CD4-positive, alpha-beta T cell treated with Interleukin-6 at 100 ng/mL for 8 hours (primary cell): ENCODE results near the gene HAUS5.
"Not testable (repeated sequence)": the region's sequence is repeated elsewhere in the genome, so short reads cannot be mapped to it uniquely, and the experiment has no call there.

ENCODE experiments used
- DNase-seq: peaks from one replicate; pipeline ENCODE4 v3.0.0-alpha.2; 2020; ENCODE audit warnings: mixed read lengths, low spot score

Gene HAUS5

GRCh38 chr19:35642798-35643254 lies 30.3 kb downstream of the HAUS5 start:
- no peak for DNase-seq

GRCh38 chr19:35643255-35644205 lies 31.0 kb downstream of the HAUS5 start:
- peak; percentile 76 for DNase-seq

GRCh38 chr19:35644206-35644986 lies 31.9 kb downstream of the HAUS5 start:
- DNase-seq: peak; percentile 97

GRCh38 chr19:35644987-35645679 lies 32.6 kb downstream of the HAUS5 start:
- DNase-seq: peak; percentile 62

- DNase-seq: no peak
Measured at GRCh38 chr19:35645680-35646511, 33.4 kb downstream of the HAUS5 start.

- peak; percentile 95 for DNase-seq
Measured at GRCh38 chr19:35648017-35648961, 35.8 kb downstream of the HAUS5 start, which contains the start of gene COX6B1. Gene COX6B1, plus strand, starts transcription at chr19:35648323. Its CDS starts 2,921 bp downstream, at chr19:35651244.

GRCh38 chr19:35650581-35650980 lies 38.0 kb downstream of the HAUS5 start:
- DNase-seq: no peak

GRCh38 chr19:35654828-35655227 lies 42.3 kb downstream of the HAUS5 start:
- not testable (repeated sequence) for DNase-seq

GRCh38 chr19:35655600-35655999 lies 43.1 kb downstream of the HAUS5 start:
- no peak for DNase-seq

GRCh38 chr19:35656700-35657099 lies 44.2 kb downstream of the HAUS5 start:
- no peak for DNase-seq

- DNase-seq: no peak
Measured at GRCh38 chr19:35657904-35658700, 45.6 kb downstream of the HAUS5 start.

GRCh38 chr19:35661995-35662340 lies 49.4 kb downstream of the HAUS5 start:
- DNase-seq: no peak

GRCh38 chr19:35663981-35664380 lies 51.4 kb downstream of the HAUS5 start:
- no peak for DNase-seq

GRCh38 chr19:35665157-35665556 lies 52.6 kb downstream of the HAUS5 start:
- DNase-seq: no peak

GRCh38 chr19:35665604-35666003 lies 53.1 kb downstream of the HAUS5 start:
- no peak for DNase-seq

GRCh38 chr19:35666251-35666913 lies 53.8 kb downstream of the HAUS5 start, which contains the start of gene UPK1A:
Gene UPK1A, plus strand, starts transcription at chr19:35666517. Its CDS starts 296 bp downstream, at chr19:35666813.
- DNase-seq: no peak

GRCh38 chr19:35669566-35669965 lies 57.0 kb downstream of the HAUS5 start:
- DNase-seq: no peak

- no peak for DNase-seq
Measured at GRCh38 chr19:35669974-35670373, 57.4 kb downstream of the HAUS5 start.

- DNase-seq: no peak
Measured at GRCh38 chr19:35670686-35671085, 58.2 kb downstream of the HAUS5 start.
